ENCODE results near the gene PUS7.
"Not testable (repeated sequence)": the region's sequence is repeated elsewhere in the genome, so short reads cannot be mapped to it uniquely, and the experiment has no call there.

Gene PUS7

GRCh38 chr7:105442214-105442613, 79.9 kb downstream of the PUS7 start:
- DNase-seq = not testable (repeated sequence)

GRCh38 chr7:105439174-105439893, 82.7 kb downstream of the PUS7 start:
- no peak for DNase-seq

GRCh38 chr7:105438847-105439173, 83.3 kb downstream of the PUS7 start:
- DNase-seq = no peak

GRCh38 chr7:105438254-105438653, 83.8 kb downstream of the PUS7 start:
- no peak for DNase-seq

- not testable (repeated sequence) for DNase-seq
Observed at GRCh38 chr7:105437356-105437755, 84.7 kb downstream of the PUS7 start.

GRCh38 chr7:105429746-105430612, 92.1 kb downstream of the PUS7 start:
- DNase-seq = peak; percentile 59

GRCh38 chr7:105426606-105427146, 95.4 kb downstream of the PUS7 start:
- DNase-seq = peak; percentile 50

- no peak for DNase-seq
Observed at GRCh38 chr7:105423987-105424386, 98.1 kb downstream of the PUS7 start.

GRCh38 chr7:105413887-105414437, 108.1 kb downstream of the PUS7 start:
- no peak for DNase-seq

GRCh38 chr7:105410774-105411173, 111.3 kb downstream of the PUS7 start:
- not testable (repeated sequence) for DNase-seq

- DNase-seq = not testable (repeated sequence)
Observed at GRCh38 chr7:105409775-105410174, 112.3 kb downstream of the PUS7 start.

- DNase-seq = no peak
Observed at GRCh38 chr7:105408791-105409410, 113.2 kb downstream of the PUS7 start.
